Calu3 (cell line): Measurements from ENCODE around the gene TMEM167A. TPM values are rescaled to one million over a fixed set of nuclear protein-coding genes. Genes with fewer than 3 reads are reported as not detected.

Experiments used
- BruUV-seq: library from RNA; stranded (reverse); fragments of 400-500 nt; replicated peaks from 2 replicates; lab custom pipeline; 2021; lab: Mats Ljungman, UMichigan
- CTCF ChIA-PET: fragments of 300-600 bp; sonication (Branson Sonifier 250); formaldehyde crosslinking; loops from one replicate; lab custom pipeline; 2022; ENCODE audit warnings: antibody characterized with exemption; lab: Charles Lee
- DNase-seq: peaks from one replicate; pipeline ENCODE4 v3.0.0; 2022
- H3K27ac Mint-ChIP-seq: one replicate; pipeline ENCODE4 v1.8.0; 2022; ENCODE audit warnings: mixed read lengths; ENCODE audit not compliant: unreplicated experiment
- H3K27me3 Mint-ChIP-seq: one replicate; pipeline ENCODE4 v1.8.0; 2022; ENCODE audit warnings: mixed read lengths; ENCODE audit not compliant: unreplicated experiment
- H3K36me3 Mint-ChIP-seq: one replicate; pipeline ENCODE4 v1.8.0; 2022; ENCODE audit warnings: mild to moderate bottlenecking, moderate library complexity, mixed read lengths; ENCODE audit not compliant: insufficient read depth, unreplicated experiment
- H3K4me1 Mint-ChIP-seq: one replicate; pipeline ENCODE4 v1.8.0; 2022; ENCODE audit warnings: mild to moderate bottlenecking, low read depth, mixed read lengths; ENCODE audit not compliant: unreplicated experiment
- H3K4me3 Mint-ChIP-seq: one replicate; pipeline ENCODE4 v1.8.0; 2022; ENCODE audit warnings: mild to moderate bottlenecking, low read depth, moderate library complexity, mixed read lengths; ENCODE audit not compliant: unreplicated experiment
- H3K9me3 Mint-ChIP-seq: one replicate; pipeline ENCODE4 v1.8.0; 2022; ENCODE audit warnings: low read depth, mixed read lengths; ENCODE audit not compliant: unreplicated experiment
- intact Hi-C: fragments of 100-400 bp; cut with micrococcal nuclease; formaldehyde crosslinking; loops from one replicate; pipeline ENCODE4 v1.10.0; 2022; ENCODE audit not compliant: unreplicated experiment
- total RNA-seq: library from RNA; stranded (reverse); gene quantifications from 2 replicates; pipeline ENCODE4 v1.2.3, GENCODE V29; 2022
- TF ChIP-seq, protein P1 (sequence below): fragments of 200-600 bp; IDR thresholded peaks from one replicate; pipeline ENCODE4 v1.8.0; 2022; ENCODE audit warnings: antibody characterized with exemption; ENCODE audit not compliant: unreplicated experiment

TMEM167A gene
- total RNA-seq, 1 experiment from 2014 or later, result 165 TPM

DNA sequence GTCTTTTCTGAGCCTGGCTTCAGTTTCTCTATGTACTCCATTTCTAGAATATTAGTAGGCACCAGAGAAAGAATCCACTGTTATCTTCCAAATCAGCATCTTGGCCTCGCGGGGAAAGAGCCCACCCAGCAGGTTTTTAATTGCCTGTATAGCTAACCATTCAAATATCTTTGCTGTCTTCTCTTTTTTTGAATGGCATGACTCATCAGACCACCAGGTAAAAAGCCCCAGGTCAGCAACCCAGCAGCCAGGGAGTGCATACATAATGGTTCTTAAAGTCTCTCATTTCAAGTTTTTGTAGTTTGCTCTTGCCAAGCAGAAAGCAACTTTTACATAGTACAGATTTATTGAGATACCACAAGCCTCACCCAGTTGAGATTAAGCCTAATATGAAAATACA lies 50.7 kb downstream of the TMEM167A start:
- no peaks in the 10 kb centered on the region for H3K36me3 Mint-ChIP-seq
- no peak overlapping the region for H3K4me3 Mint-ChIP-seq
- TF ChIP-seq, protein P1, sequence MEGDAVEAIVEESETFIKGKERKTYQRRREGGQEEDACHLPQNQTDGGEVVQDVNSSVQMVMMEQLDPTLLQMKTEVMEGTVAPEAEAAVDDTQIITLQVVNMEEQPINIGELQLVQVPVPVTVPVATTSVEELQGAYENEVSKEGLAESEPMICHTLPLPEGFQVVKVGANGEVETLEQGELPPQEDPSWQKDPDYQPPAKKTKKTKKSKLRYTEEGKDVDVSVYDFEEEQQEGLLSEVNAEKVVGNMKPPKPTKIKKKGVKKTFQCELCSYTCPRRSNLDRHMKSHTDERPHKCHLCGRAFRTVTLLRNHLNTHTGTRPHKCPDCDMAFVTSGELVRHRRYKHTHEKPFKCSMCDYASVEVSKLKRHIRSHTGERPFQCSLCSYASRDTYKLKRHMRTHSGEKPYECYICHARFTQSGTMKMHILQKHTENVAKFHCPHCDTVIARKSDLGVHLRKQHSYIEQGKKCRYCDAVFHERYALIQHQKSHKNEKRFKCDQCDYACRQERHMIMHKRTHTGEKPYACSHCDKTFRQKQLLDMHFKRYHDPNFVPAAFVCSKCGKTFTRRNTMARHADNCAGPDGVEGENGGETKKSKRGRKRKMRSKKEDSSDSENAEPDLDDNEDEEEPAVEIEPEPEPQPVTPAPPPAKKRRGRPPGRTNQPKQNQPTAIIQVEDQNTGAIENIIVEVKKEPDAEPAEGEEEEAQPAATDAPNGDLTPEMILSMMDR, result no peak
- no peaks in the 10 kb centered on the region for H3K9me3 Mint-ChIP-seq
- DNase-seq, result no peak
- no peaks in the 10 kb centered on the region for H3K27me3 Mint-ChIP-seq
- intact Hi-C loops, result no loop called here
- BruUV-seq, result no TSS peak
- CTCF ChIA-PET, result no interaction called here
- no peak overlapping the region for H3K27ac Mint-ChIP-seq
- H3K4me1 Mint-ChIP-seq, result no peaks in the 10 kb centered on the region

DNA sequence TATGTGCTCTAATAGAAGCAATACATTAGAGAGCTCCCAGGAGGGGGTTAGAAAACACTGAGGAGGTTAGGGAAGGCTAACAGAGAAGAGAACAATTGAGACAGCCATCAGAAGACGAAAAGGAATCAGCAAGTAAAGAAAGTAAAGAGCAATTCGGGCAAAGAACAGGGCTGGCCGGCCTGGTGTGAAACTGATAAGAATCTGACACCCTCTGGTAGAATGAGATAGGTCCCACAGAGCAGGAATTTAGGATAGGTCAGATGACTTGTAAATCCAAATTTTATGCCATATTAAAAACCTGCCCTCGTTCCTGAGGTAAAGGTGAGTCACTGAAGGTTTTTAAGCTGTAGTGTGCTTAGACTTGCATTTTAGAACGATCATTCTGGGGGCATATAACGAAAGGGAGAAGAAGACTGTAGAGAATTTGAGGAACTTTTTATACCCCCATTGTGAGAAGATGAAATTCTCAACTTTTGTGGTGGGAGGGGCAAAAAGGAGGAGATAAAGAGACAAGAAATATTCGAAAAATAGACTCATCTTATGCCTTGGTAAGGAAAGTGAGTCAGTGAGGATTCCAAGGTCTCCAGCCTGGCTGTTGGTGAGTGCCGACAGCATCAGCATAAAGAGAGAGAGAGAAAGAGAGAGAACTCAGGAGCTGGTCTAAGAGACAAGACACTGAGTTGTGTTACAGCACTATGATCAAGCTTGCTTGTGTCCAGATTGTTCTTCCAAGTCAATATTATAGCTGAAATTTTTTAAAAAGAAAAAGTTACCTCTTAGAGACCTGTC lies 51.3 kb downstream of the TMEM167A start:
- H3K36me3 Mint-ChIP-seq, result no peaks in the 10 kb centered on the region
- no peaks in the 10 kb centered on the region for H3K4me1 Mint-ChIP-seq
- H3K4me3 Mint-ChIP-seq, result no peak overlapping the region
- CTCF ChIA-PET, result no interaction called here
- DNase-seq, result no peak
- no TSS peak for BruUV-seq
- intact Hi-C loops, result no loop called here
- no peak overlapping the region for H3K27ac Mint-ChIP-seq
- no peaks in the 10 kb centered on the region for H3K9me3 Mint-ChIP-seq
- TF ChIP-seq, protein P1, result no peak
- no peaks in the 10 kb centered on the region for H3K27me3 Mint-ChIP-seq

- BruUV-seq, result no TSS peak
- H3K9me3 Mint-ChIP-seq, result peaks cover 2% of the 10 kb centered on the region
- TF ChIP-seq, protein P1, result no peak
- CTCF ChIA-PET, result no interaction called here
- H3K27me3 Mint-ChIP-seq, result no peaks in the 10 kb centered on the region
- H3K36me3 Mint-ChIP-seq, result no peaks in the 10 kb centered on the region
- no peak overlapping the region for H3K4me3 Mint-ChIP-seq
- DNase-seq, result no peak
- H3K4me1 Mint-ChIP-seq, result no peaks in the 10 kb centered on the region
- H3K27ac Mint-ChIP-seq, result no peak overlapping the region
- intact Hi-C loops, result no loop called here
These were observed 54.9 kb downstream of the TMEM167A start for GRCh38 chr5:83022334-83022733.

DNA sequence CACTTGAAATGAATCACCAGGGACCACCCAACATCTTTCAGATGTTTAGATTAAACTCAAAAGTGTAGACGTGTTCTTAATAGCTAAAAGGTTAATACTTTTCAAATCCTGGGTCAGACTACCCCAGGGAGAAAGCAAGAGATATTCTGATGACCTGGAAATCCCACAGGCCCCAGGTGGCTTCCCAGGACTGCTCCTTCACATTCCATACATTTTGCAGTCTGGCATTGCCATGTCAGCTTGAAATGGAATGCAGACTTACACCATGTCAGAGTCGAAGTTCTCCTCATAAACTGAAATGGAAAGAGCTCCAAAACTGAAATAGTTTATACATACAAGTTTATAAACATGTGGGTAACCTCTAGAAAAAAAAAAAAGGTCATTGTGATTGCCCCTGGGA lies 61.5 kb downstream of the TMEM167A start:
- Mint-ChIP-seq H3K27ac (no peak overlapping the region), H3K4me3 (no peak overlapping the region), H3K4me1 (no peaks in the 10 kb centered on the region), H3K27me3 (no peaks in the 10 kb centered on the region), H3K36me3 (no peaks in the 10 kb centered on the region), H3K9me3 (peaks cover 4% of the 10 kb centered on the region)
- BruUV-seq, result no TSS peak
- TF ChIP-seq, protein P1, result no peak
- CTCF ChIA-PET, result no interaction called here
- DNase-seq, result no peak
- intact Hi-C loops, result no loop called here
